PFSK-1 (cell line): Measurements from ENCODE around the gene TTBK2.

Experiments
- POLR2AphosphoS5 ChIP-seq: IDR thresholded peaks from 2 replicates; pipeline ENCODE4 v1.6.1; 2012; ENCODE audit warnings: low read depth, mild to moderate bottlenecking, control low read depth, low read length, moderate library complexity
- REST ChIP-seq, 2 experiments: IDR thresholded peaks; 2 replicates each; pipeline versions ENCODE4 v1.6.1 to v1.8.0; 2011 to 2012; ENCODE audit warnings: low read depth in 2 of 2, low read length in 2 of 2, control low read depth in 1 of 2, inconsistent platforms in 1 of 2, mild to moderate bottlenecking in 1 of 2, moderate library complexity in 1 of 2; ENCODE audit not compliant: insufficient read depth in 1 of 2
- SIN3A ChIP-seq: IDR thresholded peaks from 2 replicates; pipeline ENCODE4 v1.6.1; 2012; ENCODE audit warnings: mild to moderate bottlenecking, low read length, moderate library complexity, borderline replicate concordance; ENCODE audit not compliant: insufficient read depth
- TAF1 ChIP-seq: IDR thresholded peaks from 2 replicates; pipeline ENCODE4 v1.6.1; 2012; ENCODE audit warnings: low read length, control low read depth, borderline replicate concordance; ENCODE audit not compliant: insufficient read depth

DNA sequence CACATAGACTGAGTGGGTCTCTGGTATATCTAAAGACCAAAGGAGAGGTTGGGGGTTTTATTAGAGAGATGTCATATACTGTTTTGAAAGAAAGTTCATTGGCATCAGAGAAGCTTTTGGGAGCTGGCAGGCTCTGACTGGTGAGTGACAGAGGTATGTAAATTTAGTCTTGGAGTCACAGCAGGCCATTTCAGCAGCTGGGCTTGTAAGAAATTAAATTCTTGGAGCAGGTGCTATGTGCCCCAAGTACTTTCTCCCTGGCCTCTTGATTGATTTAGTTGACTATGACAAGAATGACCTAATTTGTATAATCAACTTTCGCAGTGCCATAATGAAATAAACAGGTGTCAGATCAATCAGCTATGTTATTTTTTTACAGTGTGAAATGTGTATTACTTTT, 135.9 kb downstream of the TTBK2 start:
- TF ChIP-seq TAF1 (no peak), POLR2AphosphoS5 (no peak), REST (IDR thresholded peaks at IDR 0.05; ENCODE audit: insufficient read depth in 1 of 2, low read depth in 2 of 2, low read length in 2 of 2) (no peak), SIN3A (no peak)
